HG02623 (cell line): ENCODE measurements around the gene SCAF8.

ENCODE experiments used
- ATAC-seq: cut with Tn5 transposase; IDR thresholded peaks from one replicate; pipeline ENCODE4 v1.9.1; 2021; ENCODE audit warnings: moderate library complexity; ENCODE audit not compliant: unreplicated experiment

SCAF8 gene

DNA sequence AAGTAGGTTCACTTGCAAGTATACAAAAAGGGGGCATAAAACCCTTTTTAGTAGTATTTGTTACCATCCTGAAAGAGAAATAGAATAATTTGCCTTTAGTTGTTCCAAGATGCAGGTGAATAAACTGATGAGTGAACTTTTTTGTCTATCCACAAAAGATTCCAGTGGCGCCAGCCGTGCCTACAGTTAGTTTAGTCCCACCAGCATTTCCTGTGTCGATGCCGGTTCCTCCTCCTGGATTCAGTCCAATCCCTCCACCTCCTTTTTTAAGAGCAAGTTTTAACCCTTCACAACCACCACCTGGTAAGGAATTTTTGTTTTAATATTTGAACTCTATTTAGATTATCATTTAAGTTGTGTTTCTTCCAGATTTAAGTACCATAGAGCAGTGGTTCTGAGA, 90.9 kb downstream of the SCAF8 start:
- no peak for ATAC-seq

DNA sequence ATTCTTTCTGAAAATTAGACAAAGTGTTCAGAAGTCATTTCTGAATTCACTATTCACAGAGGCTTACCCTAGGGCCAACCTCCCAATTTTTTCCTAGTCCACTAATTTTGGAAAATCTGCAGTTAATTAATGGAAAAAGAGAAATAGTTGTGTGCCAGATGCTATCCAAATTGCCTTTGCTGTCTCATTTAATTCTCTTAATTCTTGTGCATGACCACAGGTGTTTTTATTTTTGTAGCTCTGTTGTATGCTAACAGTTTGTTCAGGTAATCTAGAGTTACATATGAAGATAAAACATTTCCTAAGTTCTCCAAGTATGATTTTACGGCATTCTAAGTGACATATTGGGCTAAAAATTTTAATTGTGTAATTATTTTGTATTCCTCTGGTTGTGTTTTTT, 96.8 kb downstream of the SCAF8 start:
- ATAC-seq, result no peak

DNA sequence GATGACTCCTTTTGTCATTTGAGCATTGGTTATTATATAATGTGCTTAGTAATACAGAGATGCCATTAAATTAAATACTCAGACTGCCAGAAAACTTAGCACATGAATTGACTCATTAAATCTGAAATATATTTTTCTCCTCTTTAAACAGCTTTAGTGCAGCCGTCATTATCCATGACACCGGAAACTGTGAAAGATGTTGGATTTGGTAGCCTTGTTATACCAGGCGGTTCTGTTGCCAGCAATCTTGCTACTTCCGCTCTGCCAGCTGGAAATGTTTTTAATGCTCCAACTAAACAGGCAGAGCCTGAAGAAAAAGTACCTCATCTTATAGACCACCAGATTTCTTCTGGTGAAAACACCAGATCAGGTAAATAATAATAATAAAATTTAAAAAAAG, 97.6 kb downstream of the SCAF8 start:
- ATAC-seq, result no peak

DNA sequence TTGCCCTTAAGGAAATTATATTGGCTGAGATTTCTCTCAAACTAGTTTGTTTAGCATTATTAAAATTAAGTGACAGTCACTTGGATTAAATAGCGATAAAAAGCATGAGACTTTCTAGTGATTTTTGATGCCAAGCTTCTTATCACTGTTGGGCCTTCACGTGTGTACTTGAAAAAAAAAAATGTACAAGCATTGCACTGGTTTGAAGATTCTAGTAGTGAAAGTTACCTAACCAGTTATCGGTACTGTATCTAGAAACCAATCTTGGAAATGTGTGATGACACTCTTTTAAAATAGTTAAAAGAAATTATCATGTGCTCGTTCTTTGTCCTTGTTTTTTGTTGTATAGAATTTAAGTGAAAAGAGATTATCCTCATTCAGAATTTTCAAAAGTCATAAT, 102.1 kb downstream of the SCAF8 start:
- no peak for ATAC-seq

DNA sequence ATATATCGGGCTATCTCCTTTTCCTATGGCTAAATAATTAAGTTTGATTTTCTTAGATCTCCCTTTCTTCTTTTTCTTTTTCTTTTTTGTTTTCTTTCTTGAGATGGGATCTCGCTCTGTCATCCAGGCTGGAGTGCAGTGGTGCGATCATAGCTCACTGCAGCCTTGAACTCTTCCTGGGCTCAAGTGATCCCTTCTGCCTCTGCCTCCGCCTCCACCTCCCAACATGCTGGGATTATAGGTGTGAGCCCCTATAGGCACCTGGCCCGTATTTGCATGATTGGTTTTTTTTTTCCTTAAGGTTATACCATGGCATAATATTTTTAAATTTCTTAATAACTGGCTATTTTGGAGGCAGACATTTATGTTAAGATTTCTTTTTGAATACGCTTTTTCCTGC, 106.3 kb downstream of the SCAF8 start:
- no peak for ATAC-seq

DNA sequence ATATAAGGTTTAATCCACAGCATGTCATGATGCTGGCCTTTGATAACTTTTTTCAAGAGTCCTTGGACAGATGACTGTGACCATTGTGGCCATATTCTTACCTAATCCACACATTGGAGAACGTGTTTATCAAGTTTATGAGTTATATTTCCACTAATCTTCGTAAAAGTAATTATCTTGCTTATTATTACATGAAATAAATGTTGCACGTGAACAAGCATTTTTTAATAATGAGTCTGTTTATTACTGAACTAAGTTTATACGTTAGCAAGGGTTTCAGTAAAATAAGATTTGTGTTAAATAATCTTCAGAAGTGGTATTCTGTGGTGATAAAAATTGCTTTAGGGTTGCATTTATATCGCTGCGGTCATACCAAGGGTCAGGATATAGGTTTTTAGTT, 107.1 kb downstream of the SCAF8 start:
- ATAC-seq, result no peak

DNA sequence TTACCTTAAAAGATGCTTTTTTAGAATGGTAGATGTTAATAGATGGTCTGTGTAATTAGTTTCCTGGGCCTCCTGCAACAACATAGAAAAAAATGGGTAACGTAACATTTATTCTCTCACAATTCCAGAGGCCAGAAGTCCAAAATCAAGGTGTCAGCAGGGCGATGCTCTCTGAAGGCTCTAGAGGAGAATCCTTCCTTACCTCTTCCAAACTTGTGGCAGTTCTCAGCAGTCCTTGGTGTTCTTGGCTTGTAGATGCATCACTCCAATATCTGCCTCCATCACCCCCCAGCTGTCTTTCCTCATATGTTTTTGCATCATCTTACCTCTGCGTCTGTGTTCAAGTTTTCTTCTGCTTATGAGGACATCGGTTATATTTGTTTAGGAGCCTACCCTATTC, 107.9 kb downstream of the SCAF8 start:
- ATAC-seq, result no peak

DNA sequence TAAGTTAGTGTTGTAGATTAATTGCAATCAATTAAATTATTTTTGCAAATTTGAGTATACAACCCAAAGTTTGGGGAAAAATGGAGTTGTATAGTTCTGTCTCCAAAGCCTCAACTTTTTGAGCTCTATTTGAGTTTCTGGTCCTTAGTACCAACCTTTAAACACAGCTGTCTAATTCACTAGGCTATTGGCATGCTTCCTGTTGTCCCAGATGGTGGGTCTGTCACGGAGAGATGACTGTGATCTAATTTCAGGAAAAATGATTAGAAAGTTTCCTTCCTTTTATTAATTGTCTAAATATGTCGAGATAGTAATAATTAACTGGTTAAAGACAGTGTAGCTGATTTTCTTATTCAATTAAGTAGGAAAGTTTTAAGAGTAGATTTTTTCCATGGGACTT, 109.6 kb downstream of the SCAF8 start:
- no peak for ATAC-seq

DNA sequence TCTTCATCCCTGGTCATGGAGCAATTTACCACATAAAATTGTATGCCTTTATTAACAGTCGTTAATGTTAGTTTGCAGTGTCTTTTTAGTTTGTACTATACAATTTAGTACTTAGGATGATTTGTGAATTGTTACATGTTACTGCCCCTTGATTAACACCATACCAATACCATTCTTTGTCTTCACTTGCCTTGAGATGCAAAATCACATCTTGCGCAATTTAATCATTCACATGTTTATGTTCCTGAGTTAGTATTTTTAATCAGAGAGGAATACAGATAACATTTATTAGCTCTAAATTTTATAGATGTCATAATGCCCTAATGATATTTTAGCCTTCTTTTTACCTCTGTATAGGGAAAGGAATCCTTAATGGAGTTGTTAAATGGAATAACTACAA, 114.1 kb downstream of the SCAF8 start:
- no peak for ATAC-seq

DNA sequence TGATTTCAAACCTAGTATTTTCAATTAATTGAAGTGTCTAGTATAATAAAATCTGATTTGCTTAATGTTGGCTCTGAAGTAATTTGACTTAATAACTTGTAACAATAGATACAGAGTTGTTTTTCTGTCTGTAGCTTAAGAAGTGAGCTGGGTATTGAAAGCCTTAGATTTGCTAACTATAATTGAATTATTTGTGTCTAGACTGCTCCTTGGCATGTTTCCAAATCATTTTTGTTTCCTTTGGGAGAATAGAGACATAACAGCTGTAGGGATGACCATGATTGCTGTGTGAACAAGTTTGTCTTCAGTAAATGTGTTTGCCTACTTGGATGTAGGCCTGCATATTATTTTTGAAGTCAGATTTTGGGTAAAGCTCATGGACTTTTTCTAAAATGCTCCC, 115.4 kb downstream of the SCAF8 start:
- ATAC-seq, result no peak

DNA sequence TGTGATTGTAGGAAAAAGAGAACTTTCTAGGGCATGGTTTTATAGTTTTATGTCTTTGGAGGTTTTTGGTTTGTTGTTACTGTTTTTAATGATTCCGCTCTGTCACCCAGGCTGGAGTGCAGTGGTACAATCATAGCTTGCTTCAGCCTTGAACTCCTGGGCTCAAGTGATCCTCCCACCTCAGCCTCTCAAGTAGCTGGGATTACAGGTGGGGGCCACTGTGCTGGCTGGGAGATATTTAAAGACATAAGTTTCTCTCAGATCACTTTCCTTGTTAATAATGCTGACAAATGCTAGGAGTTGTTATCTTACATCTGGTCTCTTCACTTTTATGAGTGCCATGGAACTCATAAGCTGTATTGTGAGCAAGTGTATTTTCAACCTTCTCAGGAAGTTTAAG, 116.3 kb downstream of the SCAF8 start:
- no peak for ATAC-seq

DNA sequence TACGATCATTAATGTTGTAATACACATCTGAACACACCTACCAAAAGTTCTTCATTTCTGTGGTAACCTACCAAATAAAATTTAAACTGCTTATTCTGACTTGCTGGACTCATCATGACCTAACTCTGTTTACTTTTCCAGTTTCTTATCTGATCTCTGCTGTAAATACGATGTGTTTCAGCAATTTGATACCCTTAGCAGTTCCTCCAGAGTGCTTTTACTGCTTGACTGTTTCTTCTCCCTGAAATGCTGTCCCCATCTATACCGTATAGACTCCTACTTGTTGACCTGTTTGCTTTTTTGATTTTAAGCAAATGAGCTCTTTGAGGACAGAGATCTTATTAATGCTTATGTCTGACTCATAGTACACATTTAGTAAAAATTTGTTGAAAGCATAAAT, 119.5 kb downstream of the SCAF8 start:
- ATAC-seq, result no peak

DNA sequence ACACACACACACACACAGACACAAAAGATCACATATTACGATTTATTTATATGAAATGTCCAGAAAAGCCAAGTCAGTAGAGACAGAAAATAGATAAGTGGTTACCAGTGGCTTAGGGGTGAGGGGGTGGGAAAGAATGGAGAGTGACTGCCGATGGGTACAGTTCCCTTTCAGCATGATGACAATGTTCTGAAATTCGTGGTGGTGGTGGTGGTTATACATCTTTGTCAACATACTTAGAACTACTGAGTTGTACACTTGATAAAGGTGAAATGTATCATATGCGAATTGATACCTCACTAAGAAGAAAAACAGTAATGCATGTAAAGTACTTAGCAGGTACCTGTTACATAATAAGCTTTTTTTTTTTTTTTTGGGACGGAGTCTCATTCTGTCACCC, 124.3 kb downstream of the SCAF8 start:
- no peak for ATAC-seq

DNA sequence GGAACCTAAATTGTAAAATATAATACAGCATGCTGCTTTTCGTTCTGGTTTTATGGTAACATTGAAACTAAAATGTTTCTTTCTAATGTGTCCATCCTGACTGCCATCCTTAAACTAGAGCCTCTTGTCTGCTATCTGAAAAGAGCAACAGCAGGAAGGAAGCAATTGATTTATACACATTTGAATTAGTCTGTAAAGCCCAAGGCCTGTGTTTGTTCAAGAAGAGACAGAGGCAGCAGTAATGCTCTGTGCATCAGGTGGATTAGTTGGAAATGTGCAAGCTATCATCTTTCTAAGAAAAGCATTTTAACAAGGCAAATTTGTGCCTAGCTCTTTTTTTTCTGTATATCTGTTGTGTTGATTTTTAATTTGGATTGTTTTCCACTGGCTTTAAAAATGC, 128.6 kb downstream of the SCAF8 start:
- no peak for ATAC-seq

DNA sequence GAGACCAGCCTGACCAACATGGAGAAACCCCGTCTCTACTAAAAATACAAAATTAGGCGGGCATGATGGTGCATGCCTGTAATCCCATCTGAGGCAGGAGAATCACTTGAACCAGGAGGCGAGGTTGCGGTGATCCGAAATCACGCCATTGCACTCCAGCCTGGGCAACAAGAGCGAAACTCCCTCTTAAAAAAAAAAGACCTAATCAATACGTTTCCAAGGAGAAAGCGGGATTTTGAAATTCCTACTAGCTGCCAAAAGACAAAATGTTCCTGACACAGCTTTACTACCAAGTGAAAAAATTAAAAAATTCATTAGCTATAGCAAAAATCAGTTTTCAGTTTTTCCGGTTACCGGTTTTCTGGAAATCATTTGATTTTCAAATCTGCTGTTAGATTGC, 129.3 kb downstream of the SCAF8 start:
- no peak for ATAC-seq

DNA sequence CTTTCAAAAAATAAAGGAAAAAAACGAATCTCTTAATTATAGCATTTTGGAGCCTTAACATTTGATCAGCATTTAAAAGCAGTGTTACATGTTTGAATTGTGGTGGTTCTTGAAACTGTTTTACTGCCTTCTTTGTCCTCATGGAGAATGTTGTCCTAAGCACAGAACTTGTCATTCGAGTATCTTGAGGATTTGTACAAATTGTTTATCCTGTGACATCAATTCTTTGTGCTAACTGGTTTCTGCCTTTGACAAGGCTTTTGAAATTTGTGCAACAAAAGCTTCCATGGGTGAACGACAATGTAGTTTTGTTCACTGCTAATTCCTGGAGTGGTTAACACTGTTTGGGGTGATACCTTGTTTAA, 130.8 kb downstream of the SCAF8 start:
- no peak for ATAC-seq

DNA sequence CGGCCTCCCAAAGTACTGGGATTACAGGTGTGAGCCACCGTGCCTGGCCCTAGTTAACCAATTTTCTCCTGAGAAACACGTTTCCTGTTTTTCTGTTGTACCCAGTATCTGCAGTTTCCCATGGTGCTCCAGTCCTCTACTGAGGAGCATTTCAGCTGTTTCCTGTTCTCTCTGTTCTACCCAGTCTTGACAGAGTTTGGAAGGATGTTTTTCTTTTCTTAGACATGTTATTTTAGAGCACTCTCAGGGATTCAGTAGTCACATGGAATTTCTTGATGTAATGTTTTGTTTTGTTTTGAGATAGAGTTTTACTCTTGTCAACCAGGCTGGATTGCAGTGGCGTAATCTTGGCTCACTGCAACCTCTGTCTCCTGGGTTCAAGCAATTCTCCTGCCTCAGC, 132.1 kb downstream of the SCAF8 start:
- no peak for ATAC-seq

DNA sequence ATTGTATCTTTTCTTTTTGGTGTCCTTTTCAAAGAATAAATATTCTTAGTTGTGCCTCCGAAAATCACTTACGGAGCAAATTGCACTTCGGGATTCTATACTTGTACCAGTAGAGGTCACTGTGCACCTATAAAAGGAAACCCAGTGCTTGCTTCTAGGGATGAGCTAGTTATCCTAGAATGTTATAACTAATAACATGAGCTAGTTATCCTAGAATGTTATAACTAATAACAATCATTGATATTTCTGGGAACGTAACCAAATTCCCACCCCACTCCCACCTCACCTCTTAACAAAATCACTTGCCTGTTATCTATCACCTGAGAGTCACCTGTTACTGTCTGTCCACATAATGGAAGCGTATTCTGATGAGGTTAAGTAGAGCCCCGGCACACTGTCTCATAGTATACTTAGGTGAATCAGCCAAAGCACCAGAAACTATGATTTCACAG, 135.0 kb downstream of the SCAF8 start:
- no peak for ATAC-seq

DNA sequence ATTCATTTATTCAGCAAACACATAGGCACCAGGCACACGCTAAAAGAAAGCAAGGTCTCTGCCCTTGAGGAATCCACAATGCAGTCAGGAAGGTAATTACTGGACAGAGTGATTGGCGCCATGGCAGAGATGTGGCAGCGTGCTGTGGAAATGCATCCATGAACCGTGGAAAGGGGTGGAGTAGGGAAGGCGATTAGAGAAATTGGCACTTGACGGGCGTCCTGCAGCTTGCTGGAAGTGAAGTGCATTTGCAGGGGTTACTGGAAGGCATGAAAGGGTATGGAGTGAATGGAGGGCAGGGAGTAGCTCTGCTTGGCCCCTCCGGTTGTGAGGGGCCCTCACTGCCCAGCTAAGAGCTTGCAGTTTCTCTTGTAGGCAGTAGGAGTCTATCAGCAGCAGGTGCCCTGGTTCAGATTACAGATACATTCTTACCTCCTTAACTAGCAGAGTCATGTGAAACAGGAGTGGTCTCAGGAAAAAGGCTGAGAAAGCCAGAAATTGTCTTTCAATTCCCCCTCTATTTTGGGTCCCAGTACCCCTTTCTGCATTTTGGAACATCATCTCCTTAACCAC, 139.4 kb downstream of the SCAF8 start:
- no peak for ATAC-seq

DNA sequence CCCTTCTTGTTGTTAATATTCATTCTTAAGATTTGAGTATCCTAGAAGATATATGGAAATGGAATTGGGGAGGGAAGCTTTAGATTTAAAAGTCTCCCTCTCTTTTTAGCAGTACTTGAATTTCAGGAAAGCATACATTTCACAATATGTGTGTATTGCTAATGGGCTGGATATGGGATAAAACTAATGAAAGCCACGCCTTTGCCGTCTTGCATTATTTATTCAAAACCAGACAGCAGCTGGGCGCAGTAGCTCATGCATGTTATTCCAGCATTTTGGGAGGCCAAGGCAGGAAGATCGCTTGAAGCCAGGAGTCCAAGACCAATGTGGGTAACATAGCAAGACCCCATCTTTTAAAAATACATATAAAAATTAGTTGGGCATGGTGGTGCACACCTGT, 140.3 kb downstream of the SCAF8 start:
- ATAC-seq, result no peak

DNA sequence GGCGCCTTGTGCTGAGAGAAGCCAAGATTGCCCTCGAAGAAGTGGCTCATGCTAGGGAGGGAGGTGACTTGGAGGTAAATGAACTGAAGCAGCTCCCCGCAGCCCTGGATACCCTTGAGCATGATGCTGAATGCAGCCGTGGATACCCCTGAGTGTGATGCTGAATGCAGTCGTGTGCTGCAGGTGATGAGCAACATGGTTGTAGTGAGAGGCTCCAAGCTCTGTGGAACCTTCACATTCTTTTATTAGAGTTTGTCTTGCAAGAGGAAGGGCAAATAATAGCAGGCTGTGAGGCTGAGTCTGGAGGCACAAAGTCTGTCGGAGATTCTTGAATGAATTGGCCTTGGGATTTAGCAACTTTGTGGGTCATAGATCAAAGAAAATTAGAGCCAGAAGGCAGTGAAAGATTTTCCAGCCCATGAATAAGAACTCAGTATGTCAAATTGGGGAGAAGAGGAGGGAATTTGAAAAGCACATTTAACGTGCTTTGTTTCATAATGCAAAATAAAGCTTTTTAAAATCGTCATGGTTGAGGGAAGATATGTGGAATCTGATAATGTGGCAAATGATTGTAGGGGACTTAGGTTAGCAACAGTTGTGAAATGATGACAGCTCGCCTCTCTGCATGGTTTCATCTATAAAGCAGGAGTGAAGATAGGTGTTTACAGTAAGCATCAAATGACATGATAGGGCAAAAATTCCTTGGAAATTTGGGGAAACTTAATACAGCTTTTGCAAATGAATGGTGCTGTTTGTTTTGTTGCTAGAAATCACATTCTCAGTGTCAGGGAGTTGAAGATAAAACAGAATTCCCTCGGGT, 141.8 kb downstream of the SCAF8 start:
- no peak for ATAC-seq

DNA sequence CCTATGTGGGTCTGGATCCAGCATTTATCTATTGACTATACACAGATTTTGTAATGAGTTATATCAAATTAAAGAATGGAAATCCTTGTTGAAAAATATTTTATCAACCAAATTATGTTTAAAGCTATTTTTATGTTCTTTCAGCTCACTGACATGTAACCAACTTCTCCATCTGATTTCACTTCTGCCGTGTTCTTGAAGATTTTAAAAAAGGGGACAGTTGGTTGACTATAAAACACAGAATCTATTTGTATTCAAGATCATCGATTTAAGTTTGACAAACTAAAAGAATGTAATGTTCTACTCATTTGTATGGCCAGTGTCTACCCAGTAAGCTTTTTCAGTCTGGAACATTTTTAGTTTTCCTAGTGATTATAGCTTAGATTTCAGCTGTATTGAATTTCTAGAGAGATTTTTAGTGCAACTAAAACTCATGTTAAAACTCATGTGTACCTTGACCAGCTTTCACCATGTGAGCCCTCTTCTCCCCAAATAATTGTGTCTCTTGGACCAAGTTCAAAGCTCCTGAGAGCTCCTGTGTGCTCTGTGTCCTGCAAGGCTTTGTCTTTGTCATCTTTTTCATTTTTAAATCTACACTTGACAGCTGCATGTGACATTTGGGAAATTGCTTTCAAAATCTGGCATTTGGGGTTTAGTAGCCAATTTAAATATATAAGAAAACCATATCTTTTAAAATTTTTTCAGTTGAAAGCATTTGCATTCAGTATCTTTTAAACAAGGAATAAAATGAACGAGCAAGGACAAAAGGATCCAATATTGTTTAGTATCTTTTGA, 143.5 kb downstream of the SCAF8 start:
- no peak for ATAC-seq
